Transverse colon (tissue), 3 donors: ENCODE data around the gene DCD.

ENCODE experiments used
- EP300 ChIP-seq: sonication (generic); formaldehyde crosslinking; IDR thresholded peaks from one replicate; pipeline ENCODE4 v1.6.1; 2017; ENCODE audit warnings: antibody characterized with exemption, low read depth
- POLR2A ChIP-seq: fragments of 450-650 bp; IDR thresholded peaks from one replicate; pipeline ENCODE4 v1.6.1; 2016; ENCODE audit warnings: antibody characterized with exemption, mild to moderate bottlenecking, moderate library complexity
- TF ChIP-seq, protein P1 (sequence below), 5 experiments: fragments of 200-600 bp in 3 of 5; fragments of 450-650 bp in 2 of 5; sonication (generic) in 3 of 5; IDR thresholded peaks; 1 replicate in 2 of 5; 2 replicates in 3 of 5; pipeline ENCODE4 v1.5.1; 2016 to 2017; ENCODE audit warnings: antibody characterized with exemption in 5 of 5, inconsistent platforms in 3 of 5, mild to moderate bottlenecking in 2 of 5, moderate library complexity in 1 of 5

GRCh38 chr12:54605138-54605970 lies 42.8 kb downstream of the DCD start:
- TF ChIP-seq, protein P1, sequence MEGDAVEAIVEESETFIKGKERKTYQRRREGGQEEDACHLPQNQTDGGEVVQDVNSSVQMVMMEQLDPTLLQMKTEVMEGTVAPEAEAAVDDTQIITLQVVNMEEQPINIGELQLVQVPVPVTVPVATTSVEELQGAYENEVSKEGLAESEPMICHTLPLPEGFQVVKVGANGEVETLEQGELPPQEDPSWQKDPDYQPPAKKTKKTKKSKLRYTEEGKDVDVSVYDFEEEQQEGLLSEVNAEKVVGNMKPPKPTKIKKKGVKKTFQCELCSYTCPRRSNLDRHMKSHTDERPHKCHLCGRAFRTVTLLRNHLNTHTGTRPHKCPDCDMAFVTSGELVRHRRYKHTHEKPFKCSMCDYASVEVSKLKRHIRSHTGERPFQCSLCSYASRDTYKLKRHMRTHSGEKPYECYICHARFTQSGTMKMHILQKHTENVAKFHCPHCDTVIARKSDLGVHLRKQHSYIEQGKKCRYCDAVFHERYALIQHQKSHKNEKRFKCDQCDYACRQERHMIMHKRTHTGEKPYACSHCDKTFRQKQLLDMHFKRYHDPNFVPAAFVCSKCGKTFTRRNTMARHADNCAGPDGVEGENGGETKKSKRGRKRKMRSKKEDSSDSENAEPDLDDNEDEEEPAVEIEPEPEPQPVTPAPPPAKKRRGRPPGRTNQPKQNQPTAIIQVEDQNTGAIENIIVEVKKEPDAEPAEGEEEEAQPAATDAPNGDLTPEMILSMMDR (IDR thresholded peaks at IDR 0.05), result no peak
- no peak for TF ChIP-seq POLR2A
- TF ChIP-seq EP300, result no peak
